Daoy (cell line): Measurements from ENCODE around the gene SLC35E3. TPM values are rescaled to one million over a fixed set of nuclear protein-coding genes. Genes with fewer than 3 reads are reported as not detected.
A peak's percentile ranks its signal among the peaks of the same experiment; 100 is the strongest.

Experiments
- DNase-seq: peaks from one replicate; pipeline ENCODE4 v3.0.0-alpha.2; 2015; ENCODE audit warnings: low read depth
- total RNA-seq: library from RNA; depleted of rRNA; stranded (reverse); fragments of >200 nt; shearing (Covaris generic); gene quantifications from 2 replicates; pipeline ENCODE4 v1.2.3, GENCODE V29; 2014

Gene SLC35E3
- total RNA-seq, 1 experiment from 2014 or later: 3.1 TPM

GRCh38 chr12:68769941-68770340 lies 24.0 kb downstream of the SLC35E3 start:
- DNase-seq: no peak

GRCh38 chr12:68771223-68771925 lies 25.4 kb downstream of the SLC35E3 start:
- no peak for DNase-seq

- DNase-seq: no peak
These were observed 26.7 kb downstream of the SLC35E3 start for GRCh38 chr12:68772714-68773113.

DNA sequence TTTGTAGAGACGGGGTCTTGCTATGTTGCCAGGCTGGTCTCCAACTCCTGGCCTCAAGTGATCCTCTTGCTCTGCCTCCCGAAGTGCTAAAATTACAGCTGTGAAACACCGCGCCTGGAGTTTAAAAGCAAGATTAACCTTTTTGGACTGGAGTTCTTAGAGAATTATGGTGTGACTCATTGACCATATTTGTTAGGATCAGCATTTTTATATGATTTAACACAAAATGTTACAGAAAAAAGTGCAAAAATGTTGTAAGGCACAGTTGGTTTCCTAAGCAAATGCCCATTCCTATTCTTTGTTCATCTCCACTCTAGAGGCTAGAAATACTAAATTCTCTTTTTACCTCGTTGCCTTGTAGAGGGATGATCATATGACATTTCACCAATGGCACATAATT lies 27.6 kb downstream of the SLC35E3 start:
- DNase-seq: no peak

DNA sequence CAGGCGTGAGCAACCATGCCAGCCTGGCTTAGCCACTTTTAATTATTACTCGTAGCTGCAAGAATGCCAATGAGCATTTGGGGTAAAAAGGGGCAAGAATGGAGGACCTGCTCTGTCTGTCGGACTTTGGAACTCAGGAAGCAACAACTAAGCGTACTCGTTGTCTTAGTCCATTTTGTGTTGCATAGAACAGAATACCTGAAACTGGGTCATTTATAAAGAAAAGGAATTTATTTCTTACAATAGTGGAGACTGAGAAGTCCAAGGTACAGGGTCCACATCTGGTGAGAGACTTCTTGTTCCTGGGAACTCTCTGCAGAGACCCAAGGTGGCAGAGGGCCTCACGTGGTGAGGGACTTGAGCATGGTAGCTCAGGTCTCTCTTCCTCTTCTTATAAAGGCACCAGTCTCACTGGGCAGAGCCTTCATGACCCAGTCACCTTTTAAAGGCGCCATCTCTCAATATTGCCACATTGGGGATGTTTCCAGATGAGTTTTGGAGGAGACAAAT lies 29.2 kb downstream of the SLC35E3 start:
- DNase-seq: no peak

DNA sequence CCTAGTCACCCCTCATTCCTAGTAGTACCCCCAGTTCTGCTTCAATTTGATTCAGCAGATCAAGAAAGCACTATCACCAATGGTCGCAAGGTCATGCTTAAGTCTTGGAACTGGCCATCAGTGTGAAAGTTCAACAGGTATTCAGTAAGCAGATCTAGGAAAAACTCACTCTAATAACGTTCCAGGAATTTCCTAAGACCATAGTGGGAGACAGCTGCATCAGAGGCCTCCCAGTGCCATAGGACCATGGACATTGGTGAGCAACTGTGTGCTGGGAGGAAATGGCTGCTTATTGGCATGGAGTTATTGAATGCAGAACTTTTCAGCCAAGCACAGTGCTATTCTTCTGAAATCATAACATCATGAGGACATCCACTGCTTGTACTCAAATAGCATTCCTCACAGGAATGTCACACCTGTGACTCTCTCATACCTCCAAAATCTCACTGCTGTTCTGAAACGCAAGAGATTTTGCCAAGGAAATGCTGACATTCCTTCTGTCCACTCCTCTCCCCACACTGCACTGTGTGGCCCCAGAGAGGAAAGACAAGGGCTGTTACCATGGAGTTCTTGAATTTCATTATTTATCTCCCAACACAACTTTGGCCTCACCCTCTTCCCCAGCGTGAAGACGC lies 31.1 kb downstream of the SLC35E3 start:
- no peak for DNase-seq

- DNase-seq: no peak
These were observed 33.3 kb downstream of the SLC35E3 start for GRCh38 chr12:68779280-68779679.

DNA sequence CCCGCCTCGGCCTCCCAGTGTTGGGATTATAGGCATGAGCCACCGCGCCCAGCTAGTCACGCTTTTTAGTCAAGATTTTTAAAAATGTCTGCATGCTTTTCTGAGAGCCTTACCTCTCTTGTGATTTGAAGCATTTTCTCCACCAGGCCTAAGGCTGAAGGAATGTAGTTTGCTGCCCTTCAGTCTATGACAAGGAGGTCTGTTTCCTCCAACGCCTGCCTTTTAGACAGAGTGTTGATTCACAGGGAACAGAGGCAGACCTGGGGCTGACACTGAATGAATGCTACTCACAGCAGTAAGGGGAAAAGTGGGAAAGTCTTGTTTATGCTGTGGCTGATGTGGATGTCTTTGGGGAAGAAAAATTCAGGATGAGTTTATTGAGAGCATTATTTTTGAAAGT lies 34.8 kb downstream of the SLC35E3 start:
- DNase-seq: no peak

- no peak for DNase-seq
These were observed 35.8 kb downstream of the SLC35E3 start for GRCh38 chr12:68781728-68782127.

DNA sequence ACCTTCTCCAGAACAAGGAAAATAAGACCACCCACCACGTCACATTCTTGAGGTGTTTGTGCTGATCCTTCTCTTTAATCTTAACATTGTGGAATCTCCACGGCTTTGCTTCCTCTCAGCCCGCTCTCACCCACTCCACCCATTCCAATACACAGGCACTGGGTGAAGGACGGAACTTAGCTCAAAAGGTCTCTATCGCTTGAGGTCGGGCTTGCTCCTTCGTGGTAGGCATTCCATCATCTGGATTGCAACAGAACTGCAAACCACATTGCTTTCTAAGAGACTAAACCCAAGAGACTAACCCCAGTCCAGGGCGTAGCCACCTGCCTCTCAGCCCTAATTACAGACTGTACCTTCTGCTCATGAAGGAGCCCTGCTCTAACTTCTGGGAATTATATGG lies 38.0 kb downstream of the SLC35E3 start:
- no peak for DNase-seq

- DNase-seq: no peak
These were observed 39.4 kb downstream of the SLC35E3 start for GRCh38 chr12:68785358-68785757.

GRCh38 chr12:68785823-68786222 lies 39.8 kb downstream of the SLC35E3 start:
- no peak for DNase-seq

GRCh38 chr12:68786929-68787328 lies 41.0 kb downstream of the SLC35E3 start:
- DNase-seq: no peak

DNA sequence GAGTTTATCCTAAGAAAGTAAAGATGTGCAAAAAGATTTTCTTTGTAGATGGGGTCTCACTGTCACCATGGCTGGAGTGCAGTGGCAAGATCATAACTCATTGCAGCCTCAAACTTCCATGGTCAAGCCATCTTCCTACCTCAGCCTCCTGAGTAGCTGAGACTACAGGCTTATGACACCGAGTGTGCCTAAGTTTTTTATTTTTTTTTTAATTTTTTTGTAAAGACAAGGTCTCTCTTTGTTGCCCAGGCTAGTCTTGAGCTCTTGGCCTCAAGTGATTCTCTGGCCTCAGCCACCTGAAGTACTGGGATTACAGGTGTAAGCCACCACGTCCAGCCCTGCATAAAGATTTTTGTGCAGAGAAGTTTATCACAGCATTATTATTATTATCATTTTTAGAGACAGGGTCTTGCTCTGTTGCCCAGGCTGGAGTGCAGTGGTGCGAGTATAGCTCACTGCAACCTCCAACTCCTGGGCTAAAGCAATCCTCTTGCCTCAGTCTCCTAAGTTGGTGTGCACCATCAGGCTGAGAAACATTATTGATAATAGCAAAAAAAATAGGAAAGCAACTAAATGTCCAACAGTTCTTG lies 42.7 kb downstream of the SLC35E3 start:
- no peak for DNase-seq

DNA sequence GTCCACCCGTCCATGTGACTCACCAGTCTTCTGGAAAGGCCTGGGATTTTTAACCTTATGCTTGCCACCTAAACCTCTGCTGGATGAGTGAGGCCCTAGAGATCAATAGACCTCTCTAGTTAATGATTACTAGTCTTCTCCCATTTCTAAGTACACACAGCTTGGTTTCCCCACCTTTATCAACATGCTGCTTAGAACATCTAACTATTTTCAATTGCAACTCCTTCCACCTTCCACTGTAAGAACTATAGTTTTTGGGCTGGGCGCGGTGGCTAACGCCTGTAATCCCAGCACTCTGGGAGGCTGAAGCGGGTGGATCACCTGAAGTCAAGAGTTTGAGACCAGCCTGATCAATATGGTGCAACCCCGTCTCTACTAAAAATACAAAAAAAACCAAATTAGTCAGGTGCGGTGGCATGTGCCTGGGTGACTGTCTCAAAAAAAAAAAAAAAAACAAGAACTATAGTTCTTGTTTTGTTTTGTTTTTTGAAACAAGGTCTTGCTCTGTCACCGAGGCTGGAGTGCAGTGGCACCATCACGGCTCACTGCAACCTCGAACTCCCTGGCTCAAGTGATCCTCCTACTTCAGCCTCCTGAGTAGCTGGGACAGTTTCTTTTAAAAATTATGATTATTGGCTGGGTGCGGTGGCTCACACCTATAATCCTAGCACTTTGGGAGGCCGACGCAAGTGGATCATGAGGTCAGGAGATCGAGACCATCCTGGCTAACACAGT lies 43.3 kb downstream of the SLC35E3 start:
- DNase-seq: no peak

- DNase-seq: no peak
These were observed 44.3 kb downstream of the SLC35E3 start for GRCh38 chr12:68790081-68790951.

DNA sequence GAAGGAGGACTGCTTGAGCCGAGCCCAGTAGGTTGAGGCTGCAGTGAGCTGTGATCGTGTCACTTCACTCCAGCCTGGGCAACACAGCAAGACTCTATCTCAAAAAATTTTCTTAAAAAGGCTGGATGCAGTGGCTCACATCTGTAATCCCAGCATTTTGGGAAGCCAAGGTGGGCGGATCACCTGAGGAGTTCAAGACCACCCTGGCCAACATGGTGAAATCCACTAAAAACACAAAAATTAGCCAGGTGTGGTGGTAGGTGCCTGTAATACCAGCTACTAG lies 44.9 kb downstream of the SLC35E3 start:
- no peak for DNase-seq

GRCh38 chr12:68791897-68792481 lies 46.0 kb downstream of the SLC35E3 start:
- no peak for DNase-seq

GRCh38 chr12:68792952-68793351 lies 47.0 kb downstream of the SLC35E3 start:
- peak; percentile 56 for DNase-seq

GRCh38 chr12:68793436-68793835 lies 47.5 kb downstream of the SLC35E3 start:
- no peak for DNase-seq

- no peak for DNase-seq
These were observed 48.1 kb downstream of the SLC35E3 start for GRCh38 chr12:68793975-68794652.
